ENCODE measurements around the gene SH2B2. TPM values are rescaled to one million over a fixed set of nuclear protein-coding genes. Genes with fewer than 3 reads are reported as not detected.
A peak's percentile ranks its signal among the peaks of the same experiment; 100 is the strongest.
"Not testable (repeated sequence)": the region's sequence is repeated elsewhere in the genome, so short reads cannot be mapped to it uniquely, and the experiment has no call there.

The SH2B2 gene
- total RNA-seq, 1 experiment from 2014 or later = 62.6 TPM

DNA sequence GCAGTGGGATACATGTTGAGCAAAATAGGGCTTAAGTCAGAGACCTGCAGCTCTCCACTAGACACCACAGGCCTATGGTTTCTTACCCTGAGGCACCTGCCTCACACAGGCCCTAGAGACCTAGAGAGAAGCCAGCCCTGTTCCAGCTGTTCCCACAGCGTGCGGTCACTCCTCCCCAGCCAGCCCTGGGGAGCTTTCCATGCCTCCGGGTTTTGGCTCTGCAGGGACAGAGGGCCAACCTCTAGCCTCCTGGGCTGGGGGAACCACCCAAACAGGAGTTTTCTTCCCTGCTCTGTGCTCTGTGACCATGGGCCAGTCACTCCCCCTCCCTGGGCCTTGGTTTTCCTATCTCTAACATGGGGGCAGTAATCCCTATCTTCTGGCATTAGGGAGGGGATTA lies 33.0 kb downstream of the SH2B2 start:
- Histone ChIP-seq H3K9me3 (replicated peaks) (no peaks in the 10 kb centered on the region), H3K4me1 (replicated peaks) (peaks cover 2% of the 10 kb centered on the region; the same call in 1 of the 2 replicates), H3K4me3 (no peak overlapping the region), H3K27me3 (replicated peaks) (no peaks in the 10 kb centered on the region), H3K27ac (no peak overlapping the region), H3K36me3 (peaks cover 76% of the 10 kb centered on the region)
- DNase-seq (ENCODE audit: low read depth in 1 of 2, low spot score in 2 of 2) = no peak

GRCh38 chr7:102320181-102320580 lies 33.5 kb downstream of the SH2B2 start:
- Histone ChIP-seq H3K4me3 (no peak overlapping the region), H3K36me3 (peaks cover 71% of the 10 kb centered on the region), H3K9me3 (replicated peaks) (no peaks in the 10 kb centered on the region), H3K27ac (no peak overlapping the region), H3K4me1 (replicated peaks) (peaks cover 6% of the 10 kb centered on the region; the same call in 1 of the 2 replicates), H3K27me3 (replicated peaks) (no peaks in the 10 kb centered on the region)
- no peak for DNase-seq (ENCODE audit: low read depth in 1 of 2, low spot score in 2 of 2)

GRCh38 chr7:102320601-102321350 lies 34.1 kb downstream of the SH2B2 start:
- no peak overlapping the region for H3K4me3 ChIP-seq
- peaks cover 67% of the 10 kb centered on the region for H3K36me3 ChIP-seq

GRCh38 chr7:102321351-102322201 lies 34.9 kb downstream of the SH2B2 start:
- no peaks in the 10 kb centered on the region for H3K27me3 ChIP-seq (replicated peaks)

More at GRCh38 chr7:102320601-102321350, 34.1 kb downstream of the SH2B2 start:
- peaks cover 7% of the 10 kb centered on the region; the same call in 1 of the 2 replicates for H3K4me1 ChIP-seq (replicated peaks)
- peak in 1 of 2 experiments; percentile 39 for DNase-seq (ENCODE audit: low read depth in 1 of 2, low spot score in 2 of 2)
- H3K9me3 ChIP-seq (replicated peaks) = no peaks in the 10 kb centered on the region
- no peak overlapping the region for H3K27ac ChIP-seq
- no peaks in the 10 kb centered on the region for H3K27me3 ChIP-seq (replicated peaks)

DNA sequence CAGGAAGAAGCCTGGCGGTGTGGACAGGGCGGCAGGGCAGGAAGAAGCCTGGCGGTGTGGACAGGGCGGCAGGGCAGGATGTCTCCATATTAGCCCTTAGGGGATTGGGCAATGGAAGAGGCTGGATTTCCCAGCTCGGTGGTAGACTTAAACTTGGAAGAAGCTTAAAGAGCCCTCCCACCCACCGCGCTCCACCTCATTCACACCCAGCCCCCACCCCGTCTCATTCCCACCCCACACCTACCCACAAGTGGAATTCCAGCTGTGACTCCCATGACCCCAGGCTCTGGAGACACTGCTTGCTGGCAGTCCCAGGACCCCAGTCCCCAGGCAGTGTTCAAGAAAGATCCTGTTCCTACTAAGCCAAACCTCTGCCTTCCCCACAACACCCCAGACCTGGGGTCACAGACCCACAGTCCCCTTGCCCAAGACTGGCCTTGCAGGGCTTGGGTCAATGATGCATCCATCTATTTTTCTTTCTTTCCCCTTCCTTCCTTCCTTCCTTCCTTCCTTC lies 35.6 kb downstream of the SH2B2 start:
- Histone ChIP-seq H3K27me3 (replicated peaks) (no peaks in the 10 kb centered on the region), H3K9me3 (replicated peaks) (no peaks in the 10 kb centered on the region), H3K27ac (no peak overlapping the region), H3K36me3 (peaks cover 52% of the 10 kb centered on the region), H3K4me3 (no peak overlapping the region), H3K4me1 (replicated peaks) (peaks cover 7% of the 10 kb centered on the region; the same call in 1 of the 2 replicates)
- DNase-seq (ENCODE audit: low read depth in 1 of 2, low spot score in 2 of 2) = peak in 1 of 2 experiments; percentile 36

More at GRCh38 chr7:102321351-102322201, 34.9 kb downstream of the SH2B2 start:
- no peak overlapping the region for H3K27ac ChIP-seq
- peaks cover 7% of the 10 kb centered on the region; the same call in 1 of the 2 replicates for H3K4me1 ChIP-seq (replicated peaks)
- no peak overlapping the region for H3K4me3 ChIP-seq
- no peaks in the 10 kb centered on the region for H3K9me3 ChIP-seq (replicated peaks)
- peak in 1 of 2 experiments; percentile 37 for DNase-seq (ENCODE audit: low read depth in 1 of 2, low spot score in 2 of 2)
- H3K36me3 ChIP-seq = peaks cover 59% of the 10 kb centered on the region

GRCh38 chr7:102323914-102324195 lies 37.2 kb downstream of the SH2B2 start:
- Histone ChIP-seq H3K36me3 (peaks cover 36% of the 10 kb centered on the region), H3K27me3 (replicated peaks) (no peaks in the 10 kb centered on the region), H3K27ac (no peak overlapping the region), H3K4me1 (replicated peaks) (peaks cover 7% of the 10 kb centered on the region; the same call in 1 of the 2 replicates), H3K4me3 (no peak overlapping the region), H3K9me3 (replicated peaks) (no peaks in the 10 kb centered on the region)
- DNase-seq (ENCODE audit: low read depth in 1 of 2, low spot score in 2 of 2) = no peak

- H3K27me3 ChIP-seq (replicated peaks); H3K4me3 ChIP-seq; H3K9me3 ChIP-seq (replicated peaks); H3K27ac ChIP-seq; H3K4me1 ChIP-seq (replicated peaks): not testable (repeated sequence)
- peak in 1 of 2 experiments; percentile 51 for DNase-seq (ENCODE audit: low read depth in 1 of 2, low spot score in 2 of 2)
- H3K36me3 ChIP-seq = peaks cover 24% of the 10 kb centered on the region
These were observed 38.4 kb downstream of the SH2B2 start for GRCh38 chr7:102325106-102325505.

GRCh38 chr7:102326157-102326889 lies 39.7 kb downstream of the SH2B2 start:
- Histone ChIP-seq H3K9me3 (replicated peaks) (no peaks in the 10 kb centered on the region), H3K27me3 (replicated peaks) (no peaks in the 10 kb centered on the region), H3K4me3 (no peak overlapping the region), H3K27ac (no peak overlapping the region), H3K4me1 (replicated peaks) (peaks cover 7% of the 10 kb centered on the region; the same call in 1 of the 2 replicates), H3K36me3 (peaks cover 13% of the 10 kb centered on the region)
- DNase-seq (ENCODE audit: low read depth in 1 of 2, low spot score in 2 of 2) = peak in 1 of 2 experiments; percentile 19

DNA sequence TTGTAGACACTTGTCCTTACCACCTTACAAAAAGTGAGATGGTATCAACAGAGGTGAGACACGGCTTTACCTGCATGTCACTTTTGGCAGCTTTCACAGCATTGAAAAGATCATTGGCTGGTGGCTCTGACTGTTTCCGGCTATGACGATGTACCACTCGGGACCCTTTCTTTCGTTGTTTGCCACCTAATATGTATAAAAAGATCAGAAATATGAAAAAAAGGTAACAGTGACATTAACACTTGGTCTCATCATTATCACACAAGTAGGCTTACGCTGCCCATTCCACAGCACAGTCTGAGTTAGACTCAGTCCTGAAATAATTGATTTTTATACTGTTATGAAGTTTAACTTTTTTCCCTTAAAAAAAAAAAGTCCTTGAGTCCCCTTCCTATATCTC lies 40.5 kb downstream of the SH2B2 start:
- not testable (repeated sequence) for H3K9me3 ChIP-seq (replicated peaks); H3K27me3 ChIP-seq (replicated peaks); H3K27ac ChIP-seq; H3K4me3 ChIP-seq; H3K36me3 ChIP-seq; H3K4me1 ChIP-seq (replicated peaks); DNase-seq (ENCODE audit: low read depth in 1 of 2, low spot score in 2 of 2)

DNA sequence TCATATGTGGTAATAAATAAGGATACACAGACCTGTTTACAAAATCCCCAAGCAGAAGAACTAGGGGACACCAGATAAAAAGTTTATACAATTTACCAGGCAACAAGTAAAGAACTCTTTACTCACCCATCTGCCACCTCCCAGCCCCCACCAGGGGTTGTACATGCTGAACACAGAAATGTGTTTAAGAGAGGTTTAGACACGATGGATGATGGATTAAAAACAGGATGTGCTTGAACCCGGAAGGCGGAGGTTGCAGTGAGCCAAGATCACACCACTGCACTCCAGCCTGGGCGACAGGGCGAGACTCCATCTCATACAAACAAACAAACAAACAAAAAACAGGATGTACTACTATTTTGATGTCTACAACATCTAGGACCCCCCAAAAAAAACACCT lies 42.2 kb downstream of the SH2B2 start:
- not testable (repeated sequence) for H3K27me3 ChIP-seq (replicated peaks); H3K4me1 ChIP-seq (replicated peaks); H3K9me3 ChIP-seq (replicated peaks); DNase-seq (ENCODE audit: low read depth in 1 of 2, low spot score in 2 of 2); H3K27ac ChIP-seq; H3K36me3 ChIP-seq; H3K4me3 ChIP-seq

DNA sequence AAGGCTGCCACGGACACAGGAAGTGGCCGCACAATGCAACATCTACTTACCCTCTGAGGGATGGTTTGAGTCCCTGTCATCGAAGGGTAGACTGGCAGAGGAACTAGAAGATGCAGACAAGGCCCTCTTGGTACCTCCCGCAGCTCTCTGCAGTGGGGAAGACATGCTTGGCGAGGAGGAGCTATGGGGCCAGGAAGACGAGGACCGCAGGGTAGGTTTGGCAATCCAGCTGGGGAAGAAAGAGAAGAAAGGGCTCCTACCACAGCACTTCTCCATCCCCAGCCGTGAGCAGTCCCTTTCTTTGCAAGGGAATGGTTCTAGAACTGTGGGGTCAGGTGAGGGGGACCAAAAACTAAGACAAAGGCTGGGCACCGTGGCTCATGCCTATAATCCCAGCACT lies 42.7 kb downstream of the SH2B2 start:
- DNase-seq (ENCODE audit: low read depth in 1 of 2, low spot score in 2 of 2) = peak in 1 of 2 experiments; percentile 27
- H3K27ac ChIP-seq; H3K9me3 ChIP-seq (replicated peaks); H3K27me3 ChIP-seq (replicated peaks); H3K4me1 ChIP-seq (replicated peaks); H3K36me3 ChIP-seq; H3K4me3 ChIP-seq: not testable (repeated sequence)

GRCh38 chr7:102330666-102331460 lies 44.2 kb downstream of the SH2B2 start:
- H3K9me3 ChIP-seq (replicated peaks); H3K27me3 ChIP-seq (replicated peaks); H3K36me3 ChIP-seq; H3K4me1 ChIP-seq (replicated peaks); DNase-seq (ENCODE audit: low read depth in 1 of 2, low spot score in 2 of 2); H3K4me3 ChIP-seq; H3K27ac ChIP-seq: not testable (repeated sequence)

DNA sequence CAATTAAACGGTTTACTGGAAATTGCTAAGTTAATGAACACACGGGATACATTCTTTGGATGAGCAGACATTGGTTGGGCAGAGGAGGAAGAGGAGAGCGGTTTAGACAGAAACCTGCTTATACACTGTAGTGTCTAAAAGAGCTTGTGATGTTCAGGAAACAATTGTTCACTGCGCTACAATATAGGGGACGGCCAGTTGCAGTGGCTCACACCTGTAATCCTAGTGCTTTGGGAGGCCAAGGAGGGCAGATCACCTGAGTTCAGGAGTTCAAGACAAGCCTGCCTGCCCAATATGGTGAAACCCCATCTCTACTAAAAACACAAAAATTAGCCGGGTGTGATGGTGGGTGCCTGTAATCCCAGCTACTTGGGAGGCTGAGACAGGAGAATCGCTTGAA lies 48.9 kb downstream of the SH2B2 start:
- not testable (repeated sequence) for H3K27me3 ChIP-seq (replicated peaks); H3K27ac ChIP-seq; H3K9me3 ChIP-seq (replicated peaks); H3K36me3 ChIP-seq; H3K4me3 ChIP-seq; DNase-seq (ENCODE audit: low read depth in 1 of 2, low spot score in 2 of 2); H3K4me1 ChIP-seq (replicated peaks)
